K562 (cell line): ENCODE measurements around the gene DUSP9. TPM values are rescaled to one million over a fixed set of nuclear protein-coding genes. Genes with fewer than 3 reads are reported as not detected.

ENCODE experiments used
- ARID2 ChIP-seq: fragments of 450-650 bp; IDR thresholded peaks from 2 replicates; pipeline ENCODE4 v1.6.1; 2017; ENCODE audit warnings: antibody characterized with exemption, mild to moderate bottlenecking
- BRF1 ChIP-seq: IDR thresholded peaks from 3 replicates; pipeline ENCODE4 v1.6.1; 2011; ENCODE audit warnings: borderline replicate concordance, mild to moderate bottlenecking; ENCODE audit not compliant: insufficient read length; ENCODE audit errors: extremely low read depth
- HDAC6 ChIP-seq: IDR thresholded peaks from 2 replicates; pipeline ENCODE4 v1.6.1; 2012; ENCODE audit warnings: low read depth, mild to moderate bottlenecking, control low read depth, inconsistent platforms, low read length, moderate library complexity
- HMG20A ChIP-seq: fragments of 450-650 bp; formaldehyde crosslinking; conservative IDR thresholded peaks from 2 replicates; pipeline ENCODE4 v1.4.0; 2020; ENCODE audit warnings: mild to moderate bottlenecking, mixed read lengths
- MBD1 ChIP-seq: fragments of 250-450 bp; sonication (Bioruptor Pico); IDR thresholded peaks from 2 replicates; pipeline ENCODE4 v1.8.0; 2022; ENCODE audit warnings: inconsistent platforms
- RBM34 ChIP-seq: fragments of 200-400 bp; formaldehyde crosslinking; IDR thresholded peaks from 2 replicates; pipeline ENCODE4 v1.6.1; 2018; ENCODE audit warnings: low read length, borderline replicate concordance; ENCODE audit not compliant: insufficient read depth
- SAFB ChIP-seq: fragments of 200-400 bp; formaldehyde crosslinking; IDR thresholded peaks from 2 replicates; pipeline ENCODE4 v1.6.1; 2017; ENCODE audit warnings: low read depth, low read length, borderline replicate concordance
- ZKSCAN1 ChIP-seq: fragments of 150-350 bp; IDR thresholded peaks from 2 replicates; pipeline ENCODE4 v1.6.1; 2016; ENCODE audit warnings: low read depth, low read length
- ZNF444 ChIP-seq: fragments of 250-450 bp; sonication (Bioruptor Pico); IDR thresholded peaks from 2 replicates; pipeline ENCODE4 v1.4.0; 2020; ENCODE audit warnings: mild to moderate bottlenecking, moderate library complexity
- ZNF609 ChIP-seq: sonication (generic); formaldehyde crosslinking; IDR thresholded peaks from 2 replicates; pipeline ENCODE4 v1.8.1; 2023; ENCODE audit warnings: missing genetic modification reagents, mild to moderate bottlenecking, borderline replicate concordance
- polyA plus RNA-seq, 8 experiments: library from polyadenylated mRNA; depleted of rRNA in 4 of 8; stranded (reverse) in 5 of 8; unstranded in 3 of 8; fragments of >200 nt; fragmentation: Nextera tagmentation in 2 of 8; fragmentation: Illumina TruSeq in 1 of 8; extraction: Ambion mirVana in 2 of 8; extraction: Trizol in 1 of 8; gene quantifications; 2 replicates each; pipeline versions ENCODE4 v1.2.1 to v1.2.3, GENCODE V29; 2011 to 2014; ENCODE audit warnings: inconsistent platforms in 1 of 8, missing spikeins in 1 of 8
- total RNA-seq, 7 experiments: library from RNA; depleted of rRNA in 6 of 7; stranded (reverse); fragments of >200 nt in 6 of 7; fragmentation: Illumina TruSeq in 2 of 7; extraction: Trizol in 2 of 7; gene quantifications; 2 replicates each; pipeline versions ENCODE4 v1.2.1 to v1.2.3, GENCODE V29; 2011 to 2021; ENCODE audit warnings: low replicate concordance in 1 of 7
- TF ChIP-seq, protein P1 (sequence below): fragments of 250-450 bp; sonication (Bioruptor Pico); IDR thresholded peaks from 2 replicates; pipeline ENCODE4 v1.4.0; 2020; ENCODE audit warnings: borderline replicate concordance
- TF ChIP-seq, protein P2 (sequence below), 2 experiments: IDR thresholded peaks; 2 replicates each; pipeline ENCODE4 v1.6.1; 2011; ENCODE audit warnings: borderline replicate concordance in 1 of 2, control low read depth in 1 of 2, low read depth in 1 of 2, low read length in 1 of 2, mild to moderate bottlenecking in 1 of 2, mixed read lengths in 1 of 2, moderate library complexity in 1 of 2; ENCODE audit not compliant: insufficient read depth in 1 of 2, insufficient read length in 1 of 2, poor library complexity in 1 of 2, severe bottlenecking in 1 of 2; ENCODE audit errors: extremely low read depth in 1 of 2

Gene DUSP9
- total and polyA plus RNA-seq, 9 of the 15 experiments (the other 6 are each of a cell fraction or from before 2014, with no cell fraction given): 0.11 to 14.1 (median 5.5) TPM

GRCh38 chrX:153646620-153647373, at the start of gene DUSP9 (continued):
- no peak for TF ChIP-seq ZNF609 (CRISPR knock-in tag)
- TF ChIP-seq, protein P1, sequence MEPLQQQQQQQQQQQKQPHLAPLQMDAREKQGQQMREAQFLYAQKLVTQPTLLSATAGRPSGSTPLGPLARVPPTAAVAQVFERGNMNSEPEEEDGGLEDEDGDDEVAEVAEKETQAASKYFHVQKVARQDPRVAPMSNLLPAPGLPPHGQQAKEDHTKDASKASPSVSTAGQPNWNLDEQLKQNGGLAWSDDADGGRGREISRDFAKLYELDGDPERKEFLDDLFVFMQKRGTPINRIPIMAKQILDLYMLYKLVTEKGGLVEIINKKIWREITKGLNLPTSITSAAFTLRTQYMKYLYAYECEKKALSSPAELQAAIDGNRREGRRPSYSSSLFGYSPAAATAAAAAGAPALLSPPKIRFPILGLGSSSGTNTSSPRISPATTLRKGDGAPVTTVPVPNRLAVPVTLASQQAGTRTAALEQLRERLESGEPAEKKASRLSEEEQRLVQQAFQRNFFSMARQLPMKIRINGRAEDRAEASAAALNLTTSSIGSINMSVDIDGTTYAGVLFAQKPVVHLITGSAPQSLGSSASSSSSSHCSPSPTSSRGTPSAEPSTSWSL: no peak
- no peak for TF ChIP-seq ZNF444
- no peak for TF ChIP-seq RBM34
- no peak for TF ChIP-seq BRF1
- no peak for TF ChIP-seq HDAC6
- no peak for TF ChIP-seq ARID2
- TF ChIP-seq ZKSCAN1: no peak
- TF ChIP-seq MBD1 (CRISPR knock-in tag): no peak
- TF ChIP-seq, protein P2, sequence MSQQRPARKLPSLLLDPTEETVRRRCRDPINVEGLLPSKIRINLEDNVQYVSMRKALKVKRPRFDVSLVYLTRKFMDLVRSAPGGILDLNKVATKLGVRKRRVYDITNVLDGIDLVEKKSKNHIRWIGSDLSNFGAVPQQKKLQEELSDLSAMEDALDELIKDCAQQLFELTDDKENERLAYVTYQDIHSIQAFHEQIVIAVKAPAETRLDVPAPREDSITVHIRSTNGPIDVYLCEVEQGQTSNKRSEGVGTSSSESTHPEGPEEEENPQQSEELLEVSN (IDR thresholded peaks at IDR 0.05; ENCODE audit: borderline replicate concordance in 1 of 2, extremely low read depth in 1 of 2, insufficient read depth in 1 of 2, insufficient read length in 1 of 2, low read depth in 1 of 2, low read length in 1 of 2, poor library complexity in 1 of 2, severe bottlenecking in 1 of 2): peak; percentile 77 to 97
- 0 out of 2 replicates have a peak, but pooled peaks have one; percentile 34 for TF ChIP-seq SAFB
- no peak for TF ChIP-seq HMG20A (CRISPR knock-in tag)
